ENCODE results near the gene MKS1.

The MKS1 gene

DNA sequence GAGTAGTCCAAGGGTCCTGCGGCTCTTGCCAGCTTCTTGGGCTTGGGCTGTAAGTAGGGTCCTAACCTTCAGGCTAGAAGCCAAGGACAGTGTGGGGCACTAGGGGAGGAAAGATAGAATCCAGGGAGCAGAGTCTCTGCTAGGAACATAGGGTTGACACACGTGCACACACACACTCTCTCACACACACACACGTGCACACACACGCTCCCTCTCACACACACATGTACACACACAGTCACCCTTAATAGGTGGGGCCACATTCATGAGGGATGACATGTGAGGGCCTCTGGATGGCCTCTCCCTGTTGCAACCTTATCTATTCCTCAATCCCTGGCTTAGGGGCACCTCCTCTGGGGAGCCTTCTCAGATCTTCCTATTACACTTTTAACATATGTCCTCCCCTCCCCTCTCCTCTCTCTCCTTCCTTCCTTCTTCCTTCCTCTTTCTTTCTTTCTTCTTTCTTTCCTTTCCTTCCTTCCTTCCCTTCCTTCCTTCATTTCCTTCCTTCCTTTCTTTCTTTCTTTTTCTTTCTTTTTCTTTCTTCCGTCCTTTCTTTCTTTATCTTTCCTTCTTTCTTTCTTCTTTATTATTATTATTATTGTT, 23.4 kb downstream of the MKS1 start:
- DNase-seq, result no peak

DNA sequence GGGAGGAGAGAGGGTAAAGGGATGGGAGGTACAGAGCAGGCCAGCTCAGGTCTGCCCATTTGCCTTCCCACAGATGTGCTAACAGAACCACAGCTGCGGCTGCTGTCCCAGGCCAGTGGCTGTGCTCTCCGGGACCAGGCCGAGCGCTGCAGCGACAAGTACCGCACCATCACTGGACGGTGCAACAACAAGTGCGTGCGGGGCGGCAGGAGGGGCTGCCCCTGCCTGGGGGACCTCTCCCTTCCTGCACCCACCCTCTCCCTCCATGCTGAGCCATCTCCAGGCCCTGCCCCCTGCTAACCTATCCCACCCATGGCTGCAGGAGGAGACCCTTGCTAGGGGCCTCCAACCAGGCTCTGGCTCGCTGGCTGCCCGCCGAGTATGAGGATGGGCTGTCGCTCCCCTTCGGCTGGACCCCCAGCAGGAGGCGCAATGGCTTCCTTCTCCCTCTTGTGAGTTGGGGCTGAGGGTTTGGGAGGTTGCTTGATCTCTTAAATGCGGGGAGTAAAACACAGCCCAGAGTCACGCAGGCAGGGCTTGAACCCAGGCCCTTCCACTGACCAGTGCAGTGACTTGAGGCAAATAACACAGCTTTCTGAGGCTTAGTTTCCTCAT, 25.3 kb downstream of the MKS1 start:
- no peak for DNase-seq

DNA sequence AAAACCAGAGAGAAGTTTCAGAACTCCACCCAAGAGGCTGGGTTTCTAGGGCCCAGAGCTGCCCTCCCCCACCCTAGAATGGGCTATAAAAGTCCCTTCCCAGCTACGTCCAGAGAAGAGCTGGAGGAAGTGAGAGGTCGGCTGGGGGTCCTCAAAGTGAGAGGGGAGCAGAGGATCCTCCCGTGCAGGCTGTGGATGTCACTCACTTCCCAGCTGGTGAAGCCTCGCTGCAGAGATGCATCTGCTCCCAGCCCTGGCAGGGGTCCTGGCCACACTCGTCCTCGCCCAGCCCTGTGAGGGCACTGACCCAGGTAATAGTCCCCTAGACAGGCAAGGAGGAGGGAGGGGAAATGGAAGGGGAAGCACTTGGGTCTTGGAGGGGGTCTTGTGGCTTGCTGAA, 26.4 kb downstream of the MKS1 start, which contains the start of gene EPX:
TSS of gene EPX (plus strand) at position 115 of the 400 bp plus-strand sequence. CDS start at position 236, 121 bp downstream.
- no peak for DNase-seq

DNA sequence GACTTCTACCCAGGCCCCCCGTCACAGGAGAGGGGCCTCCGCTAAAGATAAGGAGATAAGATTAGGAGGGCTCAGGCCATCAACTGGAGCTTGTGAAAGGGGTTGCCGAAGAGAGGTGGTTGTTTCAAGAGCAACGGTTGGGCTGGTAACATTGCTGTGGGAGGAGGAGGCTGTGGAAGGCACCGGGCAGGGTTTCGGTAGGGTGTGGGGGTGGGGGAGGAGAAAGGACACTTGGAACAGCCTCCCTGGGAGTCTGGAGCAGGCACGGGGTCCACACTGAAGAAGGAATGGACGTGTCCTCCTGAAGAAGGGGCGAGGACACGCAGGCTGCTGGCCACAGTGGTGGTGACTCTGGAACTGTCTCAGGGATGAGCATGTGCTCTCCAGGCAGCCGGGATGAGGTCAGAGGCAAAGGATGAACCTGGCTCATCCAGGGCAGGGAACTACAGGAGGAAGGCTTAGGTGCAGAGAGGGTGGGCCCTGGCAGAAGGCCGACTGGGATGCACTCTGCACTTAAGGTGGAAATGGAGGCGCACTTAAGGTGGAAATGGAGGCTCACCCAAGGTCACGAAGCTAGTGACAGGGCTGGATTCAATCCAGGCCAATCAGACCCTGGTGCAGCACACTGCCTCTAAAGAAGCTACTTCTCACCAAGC, 27.7 kb downstream of the MKS1 start:
- no peak for DNase-seq

DNA sequence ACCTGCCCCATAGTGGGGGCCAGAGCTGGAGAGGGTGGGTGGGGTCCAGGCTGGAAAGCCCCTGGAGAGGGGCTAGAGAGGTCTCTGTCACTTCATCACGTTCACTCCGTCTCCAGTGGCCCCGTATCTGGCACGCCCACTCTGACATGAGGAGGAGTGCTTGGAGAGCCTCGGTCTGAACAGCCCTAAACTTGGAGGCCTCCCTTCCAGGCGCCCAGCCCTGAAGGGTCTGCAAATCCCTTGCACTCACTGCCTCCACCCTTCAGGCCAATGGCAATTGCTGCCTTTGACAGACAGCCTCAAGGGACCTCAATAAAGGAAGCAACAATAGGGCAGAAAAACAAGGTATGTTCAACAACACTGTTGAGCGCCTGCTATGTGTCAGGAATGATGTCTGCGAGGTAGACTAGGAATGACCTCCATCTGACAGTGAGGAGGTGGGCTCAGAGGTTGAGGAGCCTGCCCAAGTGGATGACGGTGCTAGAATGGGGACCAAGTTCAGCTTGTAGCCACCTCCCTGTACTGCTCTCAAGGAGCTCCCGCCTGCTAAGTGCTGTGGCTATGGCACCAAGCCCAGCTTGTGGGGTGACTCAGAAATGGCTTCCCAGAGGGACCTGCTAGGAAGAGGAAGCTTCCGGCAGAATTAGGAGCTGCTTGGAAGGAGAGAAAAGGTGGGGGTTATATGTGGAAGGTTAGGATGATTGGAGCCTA, 29.5 kb downstream of the MKS1 start:
- no peak for DNase-seq

DNA sequence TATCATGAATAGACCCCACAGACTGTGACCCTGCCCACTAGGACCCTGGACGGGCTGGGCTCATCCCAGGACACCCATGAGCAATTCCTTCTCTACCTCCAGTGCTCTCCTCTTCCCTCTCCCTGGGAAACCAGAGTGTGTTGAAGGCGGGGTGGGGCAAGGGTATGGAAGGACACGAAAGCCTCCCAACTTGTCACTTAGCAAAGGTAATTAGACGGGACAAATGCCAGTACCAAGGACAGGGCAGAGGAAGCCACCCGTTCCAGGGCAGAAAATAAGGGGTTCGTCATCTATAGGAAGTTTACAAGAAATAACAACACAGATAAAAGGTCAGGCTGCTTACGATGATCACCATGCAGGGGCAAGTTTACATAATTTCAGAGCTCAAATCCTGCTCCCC, 31.4 kb downstream of the MKS1 start:
- no peak for DNase-seq

DNA sequence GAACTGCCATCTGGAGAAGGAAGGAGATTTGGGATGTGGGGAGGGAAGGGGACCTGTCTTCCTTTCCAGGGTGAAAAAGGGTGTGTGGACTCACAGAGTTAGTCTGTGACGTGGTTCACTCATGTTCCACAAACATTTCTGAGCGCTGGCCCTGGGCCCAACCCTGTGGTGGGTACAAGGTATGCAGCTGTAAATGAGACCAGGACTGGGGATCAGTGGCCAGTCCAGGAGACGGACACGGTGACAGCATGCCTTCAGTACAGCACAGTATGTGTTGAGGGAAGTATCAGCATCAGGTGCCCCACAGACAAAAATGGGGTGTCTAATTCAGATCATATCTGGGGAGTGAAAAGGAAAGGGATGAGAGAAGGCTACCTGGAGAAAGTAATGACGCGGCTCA, 32.0 kb downstream of the MKS1 start:
- no peak for DNase-seq

DNA sequence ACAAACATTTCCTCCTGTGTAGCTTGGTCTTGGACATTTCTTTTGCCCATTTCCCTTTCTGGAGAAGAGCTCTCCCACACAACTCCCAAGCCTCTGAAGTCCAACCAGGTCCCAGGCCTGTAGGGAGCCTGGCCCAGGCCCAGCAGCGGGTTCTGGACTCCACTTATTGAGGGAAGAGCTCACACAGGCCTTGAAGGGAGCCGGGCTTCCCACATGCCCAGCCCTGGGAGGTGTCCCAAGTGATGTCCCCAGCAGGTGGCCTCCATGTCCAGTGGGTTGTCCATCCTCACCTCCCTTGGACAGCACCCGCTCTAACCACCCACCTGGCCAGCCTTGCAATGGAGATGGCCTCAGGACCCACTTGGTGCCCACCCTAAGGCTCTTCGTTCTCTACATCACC, 32.5 kb downstream of the MKS1 start:
- no peak for DNase-seq

DNA sequence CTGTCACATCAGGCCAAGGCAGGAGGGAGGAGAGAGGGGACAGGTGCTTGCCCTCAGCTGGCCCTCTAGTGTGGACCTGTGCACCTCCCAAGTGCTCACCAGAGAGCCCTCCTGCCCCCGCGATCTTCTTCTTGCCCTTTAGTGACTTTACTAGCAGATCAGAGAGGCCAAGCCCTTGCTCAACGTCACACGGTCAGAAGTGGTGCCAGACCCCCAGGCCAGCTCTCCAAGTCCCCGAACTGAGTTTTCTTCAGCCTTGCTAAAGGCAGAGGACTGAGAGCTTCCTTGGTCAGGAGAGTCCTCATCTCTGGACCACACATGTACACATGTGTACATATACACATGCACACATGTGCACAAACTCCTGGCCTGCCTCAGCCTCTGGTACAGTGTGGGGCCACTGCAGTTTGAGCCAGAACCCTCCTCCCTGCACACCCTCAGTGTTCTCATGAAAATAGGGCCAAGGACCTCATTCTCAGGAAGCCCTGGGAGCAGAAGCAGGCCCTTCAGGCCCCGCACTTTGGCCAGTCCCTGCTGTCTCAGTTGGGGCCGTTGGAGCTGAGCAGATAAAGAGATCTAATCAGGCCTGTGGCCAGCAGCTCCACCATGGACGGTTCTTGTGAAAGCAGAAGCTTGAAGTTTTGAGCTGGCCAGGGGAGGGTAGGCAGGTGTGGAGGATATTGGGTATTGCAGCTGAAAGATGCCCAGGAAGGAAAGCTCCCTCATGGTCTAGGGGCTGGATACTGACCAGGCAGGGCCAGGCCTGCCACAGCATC, 33.9 kb downstream of the MKS1 start:
- no peak for DNase-seq

DNA sequence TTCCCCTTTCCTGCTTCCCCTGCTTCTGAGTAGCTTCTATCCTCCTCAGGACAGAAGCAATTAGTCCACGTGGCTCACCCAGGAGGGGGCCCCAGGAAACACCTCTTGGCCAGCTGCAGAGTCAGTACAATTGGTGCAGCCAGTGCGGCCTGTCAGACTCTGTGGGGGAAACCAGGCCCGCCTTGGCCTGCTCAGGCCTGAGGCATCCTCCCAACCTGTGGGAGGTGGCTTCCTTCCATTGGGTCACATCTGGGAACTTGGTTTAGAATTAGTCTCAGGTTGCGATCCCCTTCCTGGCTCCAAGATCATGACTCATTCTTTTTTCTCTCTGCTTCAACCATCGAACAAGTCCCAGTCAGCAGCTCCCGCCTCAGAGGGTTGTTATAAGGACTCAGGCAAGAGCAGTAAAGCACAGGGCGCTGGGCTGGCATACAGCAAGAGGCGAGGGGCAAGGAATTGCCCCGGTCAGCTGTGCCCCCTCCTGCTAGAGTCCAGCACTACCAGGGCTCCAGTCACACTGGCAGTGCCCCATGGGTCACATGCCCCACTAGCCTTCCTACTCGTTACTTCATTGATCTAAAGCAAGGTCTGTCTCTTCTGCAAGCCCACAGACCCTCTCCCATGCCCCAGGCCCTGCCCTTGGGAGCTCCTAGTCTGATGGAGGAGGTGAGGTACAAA, 34.6 kb downstream of the MKS1 start:
- no peak for DNase-seq

DNA sequence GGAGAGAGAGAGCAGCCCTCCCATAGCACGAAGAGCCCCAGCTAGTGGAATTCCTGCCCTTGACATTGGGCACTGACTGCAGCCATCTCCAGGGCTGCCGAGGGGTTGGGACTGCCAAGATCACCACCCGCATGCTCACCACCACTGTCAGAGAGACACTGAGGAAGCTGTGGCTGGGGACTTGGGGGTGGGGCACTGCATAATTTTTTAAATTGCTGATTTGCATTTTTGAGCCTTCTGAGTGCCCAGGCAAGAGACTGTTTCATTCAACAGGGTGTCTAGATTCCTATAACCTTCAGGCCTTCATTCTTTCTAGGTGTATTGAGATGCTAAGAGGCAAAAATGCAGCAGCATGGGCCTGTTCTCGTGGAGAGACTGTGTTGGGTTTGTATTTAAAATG, 35.5 kb downstream of the MKS1 start:
- DNase-seq, result no peak

DNA sequence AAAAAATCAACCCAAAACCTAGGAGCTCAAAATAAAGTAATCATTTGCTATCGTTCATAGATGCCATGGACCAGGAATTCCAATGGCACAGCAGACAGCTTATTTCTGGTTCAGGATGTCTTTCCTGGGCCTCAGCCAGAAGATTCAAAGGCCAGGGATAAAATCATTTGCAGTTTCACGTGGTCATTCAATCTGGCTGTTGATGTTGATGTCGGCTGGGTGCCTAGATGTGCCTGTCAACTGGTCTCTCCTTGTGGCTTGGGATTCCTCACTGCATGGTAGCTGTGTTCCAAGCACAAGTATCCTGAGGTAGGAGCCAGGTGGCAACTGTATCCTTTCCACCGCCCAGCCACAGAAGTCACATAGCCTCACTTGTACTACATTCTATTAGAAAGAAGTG, 37.3 kb downstream of the MKS1 start:
- DNase-seq, result no peak

DNA sequence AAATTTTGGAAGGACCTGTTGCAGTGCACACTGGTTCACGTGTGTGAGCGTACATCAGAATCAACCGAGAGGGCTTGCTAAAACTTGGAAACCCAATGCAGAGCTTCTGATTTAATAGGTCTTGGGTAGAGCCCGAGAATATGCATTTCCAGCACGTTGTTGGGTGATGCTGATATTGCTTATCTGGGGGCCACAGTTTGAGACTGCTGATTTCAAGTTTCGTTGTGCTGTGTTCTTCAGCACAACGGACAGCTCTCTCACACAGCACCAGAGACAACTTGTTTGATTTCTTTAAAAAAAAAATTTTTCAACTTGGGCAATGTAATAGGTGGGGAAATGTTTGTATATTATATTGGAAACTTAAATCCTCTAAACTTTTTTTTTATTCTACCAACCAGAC, 42.9 kb downstream of the MKS1 start:
- no peak for DNase-seq

DNA sequence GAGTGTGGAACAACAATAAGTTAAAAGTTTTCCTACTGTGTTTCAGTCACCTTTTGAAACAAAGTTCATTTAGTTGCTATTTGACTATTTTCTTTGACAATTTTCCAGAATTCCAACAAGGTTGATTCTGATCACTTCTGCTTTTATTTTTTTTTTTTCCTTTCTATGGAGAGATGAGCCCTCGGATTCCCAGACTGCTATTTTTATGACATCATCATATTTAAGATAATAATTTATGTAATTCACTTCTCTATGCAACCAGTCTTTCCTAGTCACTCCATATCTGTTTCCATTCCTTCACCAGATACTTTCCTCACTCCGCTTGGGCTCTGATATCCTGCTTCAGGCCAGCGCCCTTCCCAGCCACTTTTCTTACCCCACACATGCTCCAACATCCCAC, 44.2 kb downstream of the MKS1 start:
- DNase-seq, result no peak

DNA sequence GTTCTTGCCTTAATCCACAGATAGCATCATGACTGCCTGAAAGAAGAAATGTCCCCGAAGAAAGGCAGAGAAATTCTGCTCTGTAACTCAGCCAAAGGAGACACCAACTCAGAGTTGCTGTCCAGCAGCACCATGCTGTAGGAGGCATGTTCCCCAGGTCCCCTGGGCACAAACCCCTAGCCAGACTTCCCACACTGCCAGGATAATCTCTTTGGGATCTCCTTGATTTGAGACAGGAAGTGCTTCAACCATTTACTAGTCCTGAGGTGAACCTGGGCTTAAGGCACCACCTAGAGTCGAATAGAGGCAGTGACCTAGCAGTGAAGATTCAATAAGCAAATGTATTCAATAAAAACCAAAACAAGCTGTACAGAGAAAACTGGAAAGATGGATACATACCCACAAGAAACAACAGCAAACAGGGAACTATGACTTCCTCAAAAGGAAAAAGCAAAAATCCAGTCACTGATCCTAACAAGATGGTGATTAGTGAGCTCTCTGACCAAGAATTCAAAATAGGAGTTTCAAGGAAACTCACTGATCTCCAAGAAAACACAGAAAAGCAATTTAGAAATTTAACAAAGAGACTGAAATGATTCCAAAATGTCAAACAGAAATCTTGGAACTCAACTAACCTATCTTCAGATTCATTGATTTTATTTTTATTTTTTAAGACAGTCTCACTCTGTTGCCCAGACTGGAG, 46.5 kb downstream of the MKS1 start:
- peak; percentile 71 for DNase-seq

DNA sequence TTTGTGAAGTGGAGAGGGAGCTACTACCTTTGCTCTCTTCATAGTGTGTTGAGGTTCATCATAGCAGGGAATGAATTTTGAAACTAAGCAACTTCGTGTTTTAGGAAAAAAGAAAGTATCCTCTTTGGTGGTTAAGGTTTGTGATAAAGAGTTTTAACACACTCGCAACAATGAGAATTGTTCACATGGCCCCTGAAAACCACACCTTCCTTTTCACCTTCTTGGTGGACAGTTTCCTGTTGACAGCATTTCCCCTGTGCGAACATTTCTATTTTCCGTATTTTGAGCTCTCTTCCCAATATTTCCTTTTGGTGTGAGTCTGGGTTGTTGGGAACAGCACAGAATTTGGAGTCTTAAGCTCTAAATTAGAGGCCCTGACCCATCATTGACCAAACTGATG, 48.4 kb downstream of the MKS1 start:
- DNase-seq, result peak; percentile 29

DNA sequence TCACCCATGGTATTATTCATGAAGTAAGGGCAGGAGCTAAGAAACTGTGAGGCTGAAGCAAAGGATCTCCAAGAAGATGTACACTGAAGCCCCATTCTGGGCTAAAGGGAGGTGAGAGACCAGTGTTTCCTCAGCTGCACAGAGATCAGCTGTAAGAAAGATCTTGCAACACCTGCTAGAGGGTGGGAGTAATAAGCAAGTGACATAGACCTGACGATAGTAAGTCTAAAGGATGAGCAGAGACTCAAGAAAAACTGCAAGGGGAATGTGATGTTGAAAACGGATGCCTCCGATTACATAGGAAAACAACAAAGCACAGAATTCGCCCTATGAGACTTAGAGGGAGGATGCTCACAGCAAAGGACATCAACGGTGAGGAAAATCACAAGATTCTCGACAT, 52.4 kb downstream of the MKS1 start, which contains the start of gene OR4D2:
TSS of gene OR4D2 (plus strand) at position 301 of the 400 bp plus-strand sequence. CDS start 2,674 bp downstream, outside the sequence.
- no peak for DNase-seq

DNA sequence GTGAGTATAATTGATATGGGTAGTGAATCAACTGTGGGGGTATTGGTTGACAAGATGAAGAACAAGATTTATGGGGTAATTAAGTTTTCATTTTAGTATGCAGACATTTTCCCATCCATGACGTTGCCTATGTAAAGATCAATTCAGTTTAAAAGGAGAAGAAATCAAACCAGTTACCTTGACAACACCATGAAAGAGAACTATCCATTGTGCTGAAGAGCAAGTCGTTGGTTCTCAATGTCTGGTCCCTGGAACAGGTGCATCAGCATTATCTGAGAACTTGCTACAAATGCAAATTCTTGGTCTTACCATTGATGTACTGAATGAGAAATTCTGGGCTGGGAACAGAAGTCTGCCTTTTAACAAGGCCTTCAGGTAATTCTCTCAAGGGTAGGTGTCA, 53.1 kb downstream of the MKS1 start:
- no peak for DNase-seq

DNA sequence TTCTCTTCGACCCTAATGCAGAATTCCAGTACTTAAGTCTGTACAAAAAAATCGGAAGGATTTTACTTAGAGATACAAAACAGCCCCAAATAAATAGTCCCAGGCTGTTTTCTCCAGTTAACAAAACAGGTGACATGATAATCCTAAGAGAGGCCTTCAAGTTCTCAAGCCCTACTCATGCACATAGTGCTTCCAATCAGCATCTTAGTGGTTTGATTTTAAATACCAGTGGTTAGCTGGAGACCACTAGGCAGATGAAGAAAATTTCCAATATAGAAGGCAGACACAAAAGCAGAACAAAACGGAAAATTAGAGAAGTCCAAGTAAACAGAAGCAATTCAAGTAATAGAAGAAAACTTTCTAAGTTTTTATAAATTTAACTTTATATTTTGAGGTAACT, 57.5 kb downstream of the MKS1 start:
- no peak for DNase-seq

DNA sequence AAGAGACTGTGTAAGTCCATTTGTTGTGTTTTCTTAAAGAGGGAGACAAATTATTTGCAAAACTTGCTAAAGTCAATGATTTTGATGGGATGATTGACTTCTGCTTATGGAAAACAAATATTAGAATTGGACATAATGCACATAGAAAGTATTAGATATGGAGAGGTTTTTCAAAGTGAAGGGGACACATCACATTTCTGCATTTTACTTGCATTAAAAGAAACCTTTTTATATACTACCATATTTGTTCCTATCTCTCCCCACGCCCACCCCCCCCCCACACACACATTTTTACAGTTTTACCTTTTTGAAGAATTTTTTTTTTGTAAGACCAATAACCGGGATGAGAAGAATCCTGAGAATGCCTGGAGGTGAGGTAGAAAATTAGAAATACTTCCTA, 60.9 kb downstream of the MKS1 start:
- DNase-seq, result no peak
